ENCODE measurements around the gene TP53BP2. TPM values are rescaled to one million over a fixed set of nuclear protein-coding genes. Genes with fewer than 3 reads are reported as not detected.

TP53BP2 gene
- polyA plus RNA-seq, 1 donor from 2014 or later, result 25.2 TPM

DNA sequence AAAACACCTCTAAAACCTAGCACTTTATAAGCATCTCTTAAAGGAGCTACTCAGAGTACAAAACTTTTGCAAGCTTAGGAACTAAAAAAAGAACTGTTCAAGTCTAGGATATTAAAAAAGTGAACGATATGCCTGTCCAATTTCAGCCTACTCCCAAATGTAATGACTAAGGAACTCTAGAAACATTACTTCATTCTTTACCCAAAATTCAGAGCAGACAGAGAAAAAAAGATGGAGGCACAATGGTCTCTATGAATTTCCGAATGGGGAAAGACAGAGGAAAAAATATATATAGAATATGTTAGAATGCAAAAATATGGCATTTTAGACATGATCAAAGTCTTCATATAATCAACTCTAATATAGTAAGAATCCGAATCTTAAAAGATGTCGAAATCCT, 61.2 kb downstream of the TP53BP2 start:
- no peaks in the 10 kb centered on the region for H3K9me2 ChIP-seq (ENCODE audit: insufficient read depth, low read length)
- H2AFZ ChIP-seq (ENCODE audit: low read depth, low read length), result no peak overlapping the region
- no peaks in the 10 kb centered on the region for H4K20me1 ChIP-seq (ENCODE audit: insufficient read depth)
- H3K79me2 ChIP-seq (replicated peaks; ENCODE audit: insufficient read depth, low read length), result no peaks in the 10 kb centered on the region
- H3K9me3 ChIP-seq (ENCODE audit: low read length), result no peaks in the 10 kb centered on the region
- H3K9ac ChIP-seq (ENCODE audit: low read length), result no peak overlapping the region
- no peak overlapping the region for H3K27ac ChIP-seq (ENCODE audit: low read length)
- no peak overlapping the region for H3K4me3 ChIP-seq (ENCODE audit: low read length)
- H3K4me2 ChIP-seq (ENCODE audit: low read length), result no peak overlapping the region
- no peaks in the 10 kb centered on the region for H3K27me3 ChIP-seq (ENCODE audit: insufficient read depth, low read depth, low read length)
- peaks cover 3% of the 10 kb centered on the region for H3F3A ChIP-seq (ENCODE audit: insufficient read depth, low read length, poor library complexity, severe bottlenecking)
- TF ChIP-seq EZH2 (IDR thresholded peaks at IDR 0.05; ENCODE audit: borderline replicate concordance, insufficient read depth, low read length, poor library complexity, severe bottlenecking), result no peak
- no peak for TF ChIP-seq TAF1 (IDR thresholded peaks at IDR 0.05; ENCODE audit: low read depth)
- no peak for TF ChIP-seq RAD21 (conservative IDR thresholded peaks at IDR 0.05)
- no peak for TF ChIP-seq POLR2AphosphoS5 (IDR thresholded peaks at IDR 0.05)
- TF ChIP-seq REST (IDR thresholded peaks at IDR 0.05; ENCODE audit: borderline replicate concordance), result no peak
- TF ChIP-seq EP300 (conservative IDR thresholded peaks at IDR 0.05; ENCODE audit: poor library complexity, severe bottlenecking), result no peak
- peaks cover 10% of the 10 kb centered on the region for H3K36me3 ChIP-seq (ENCODE audit: insufficient read depth, low read length)

DNA sequence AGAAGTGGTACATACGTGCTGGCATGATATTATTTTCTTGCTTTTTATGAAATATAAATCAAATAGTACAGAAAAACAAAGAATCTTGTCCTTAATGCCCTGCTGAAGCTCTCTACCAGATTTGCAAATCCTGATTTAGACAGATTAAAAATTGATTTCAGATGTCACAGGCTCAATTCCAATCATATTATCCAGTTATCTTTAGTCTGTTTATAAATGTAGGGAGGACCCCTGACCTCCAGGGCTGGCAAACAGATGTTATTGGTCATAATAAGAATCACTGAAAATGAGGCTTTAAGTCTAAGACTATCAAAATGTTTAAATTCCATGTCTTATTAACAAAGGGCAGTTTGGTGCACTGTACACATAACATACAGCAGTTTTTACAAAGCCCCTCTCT, 62.1 kb downstream of the TP53BP2 start:
- Histone ChIP-seq H3K9ac (ENCODE audit: low read length) (no peak overlapping the region), H3K27me3 (ENCODE audit: insufficient read depth, low read depth, low read length) (no peaks in the 10 kb centered on the region), H3K27ac (ENCODE audit: low read length) (no peak overlapping the region), H4K20me1 (ENCODE audit: insufficient read depth) (no peaks in the 10 kb centered on the region), H3K4me2 (ENCODE audit: low read length) (no peak overlapping the region), H3K9me2 (ENCODE audit: insufficient read depth, low read length) (no peaks in the 10 kb centered on the region), H3F3A (ENCODE audit: insufficient read depth, low read length, poor library complexity, severe bottlenecking) (peaks cover 3% of the 10 kb centered on the region), H3K4me3 (ENCODE audit: low read length) (no peak overlapping the region), H3K36me3 (ENCODE audit: insufficient read depth, low read length) (peaks cover 10% of the 10 kb centered on the region), H2AFZ (ENCODE audit: low read depth, low read length) (no peak overlapping the region), H3K79me2 (replicated peaks; ENCODE audit: insufficient read depth, low read length) (no peaks in the 10 kb centered on the region), H3K9me3 (ENCODE audit: low read length) (no peaks in the 10 kb centered on the region)
- TF ChIP-seq EZH2 (IDR thresholded peaks at IDR 0.05; ENCODE audit: borderline replicate concordance, insufficient read depth, low read length, poor library complexity, severe bottlenecking) (no peak), RAD21 (conservative IDR thresholded peaks at IDR 0.05) (no peak), POLR2AphosphoS5 (IDR thresholded peaks at IDR 0.05) (no peak), EP300 (conservative IDR thresholded peaks at IDR 0.05; ENCODE audit: poor library complexity, severe bottlenecking) (no peak), MXI1 (conservative IDR thresholded peaks at IDR 0.05; ENCODE audit: poor library complexity, severe bottlenecking) (no peak)

GRCh38 chr1:223780949-223781348, 64.8 kb downstream of the TP53BP2 start:
- Histone ChIP-seq H3F3A (ENCODE audit: insufficient read depth, low read length, poor library complexity, severe bottlenecking) (peaks cover 3% of the 10 kb centered on the region), H3K36me3 (ENCODE audit: insufficient read depth, low read length) (peaks cover 10% of the 10 kb centered on the region), H3K27ac (ENCODE audit: low read length) (peak overlapping the region; percentile 64), H3K4me2 (ENCODE audit: low read length) (no peak overlapping the region), H3K9me2 (ENCODE audit: insufficient read depth, low read length) (no peaks in the 10 kb centered on the region), H3K9ac (ENCODE audit: low read length) (peak overlapping the region; percentile 17), H3K27me3 (ENCODE audit: insufficient read depth, low read depth, low read length) (no peaks in the 10 kb centered on the region), H3K4me3 (ENCODE audit: low read length) (peak overlapping the region; percentile 19), H2AFZ (ENCODE audit: low read depth, low read length) (no peak overlapping the region), H4K20me1 (ENCODE audit: insufficient read depth) (no peaks in the 10 kb centered on the region), H3K9me3 (ENCODE audit: low read length) (no peaks in the 10 kb centered on the region), H3K79me2 (replicated peaks; ENCODE audit: insufficient read depth, low read length) (no peaks in the 10 kb centered on the region)
- TF ChIP-seq EP300 (conservative IDR thresholded peaks at IDR 0.05; ENCODE audit: poor library complexity, severe bottlenecking) (peak; percentile 67), REST (IDR thresholded peaks at IDR 0.05; ENCODE audit: borderline replicate concordance) (peak; percentile 23), POLR2AphosphoS5 (IDR thresholded peaks at IDR 0.05) (no peak)

Data from neural cell (in vitro differentiated cells).